Fibroblast of skin of right biceps (primary cell): ENCODE results near the gene RANBP17.
"Not testable (repeated sequence)": the region's sequence is repeated elsewhere in the genome, so short reads cannot be mapped to it uniquely, and the experiment has no call there.

Experiments
- DNase-seq: peaks from one replicate; pipeline ENCODE4 v3.0.0-alpha.2; 2013

Gene RANBP17

DNA sequence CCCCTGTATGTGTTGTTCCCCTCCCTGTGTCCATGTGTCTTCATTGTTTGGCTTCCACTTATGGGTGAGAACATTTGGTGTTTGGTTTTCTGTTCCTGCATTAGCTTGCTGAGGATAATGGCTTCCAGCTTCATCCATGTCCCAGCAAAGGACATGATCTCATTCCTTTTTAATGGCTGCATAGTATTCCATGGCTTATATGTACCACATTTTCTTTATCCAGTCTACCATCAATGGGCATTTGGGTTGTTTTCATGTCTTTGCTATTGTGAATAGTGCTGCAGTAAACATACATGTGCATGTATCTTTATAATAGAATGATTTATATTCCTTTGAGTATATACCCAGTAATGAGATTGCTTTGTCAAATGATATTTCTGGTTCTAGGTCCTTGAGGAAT is 8.6 kb downstream of the RANBP17 start:
- DNase-seq: not testable (repeated sequence)

- no peak for DNase-seq
These were observed 12.2 kb downstream of the RANBP17 start for GRCh38 chr5:170874017-170874416.

DNA sequence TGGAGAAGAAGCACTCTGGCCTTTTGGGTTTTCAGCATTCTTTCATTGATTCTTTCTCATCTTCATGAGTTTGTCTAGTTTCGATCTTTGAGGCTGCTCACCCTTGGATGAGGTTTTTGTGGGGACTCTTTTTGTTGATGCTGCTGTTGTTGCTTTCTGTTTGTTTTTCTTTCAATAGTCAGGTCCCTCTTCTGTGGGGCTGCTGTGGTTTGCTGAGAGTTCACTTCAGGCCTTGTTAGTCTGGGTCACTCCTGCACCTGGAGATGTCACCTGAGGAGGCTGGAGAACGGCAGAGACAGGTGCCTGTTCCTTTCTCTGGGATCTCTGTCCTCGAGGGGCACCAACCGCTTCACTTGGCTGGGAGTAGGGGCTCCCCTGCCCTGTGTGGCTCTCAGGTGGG is 14.0 kb downstream of the RANBP17 start:
- no peak for DNase-seq

DNA sequence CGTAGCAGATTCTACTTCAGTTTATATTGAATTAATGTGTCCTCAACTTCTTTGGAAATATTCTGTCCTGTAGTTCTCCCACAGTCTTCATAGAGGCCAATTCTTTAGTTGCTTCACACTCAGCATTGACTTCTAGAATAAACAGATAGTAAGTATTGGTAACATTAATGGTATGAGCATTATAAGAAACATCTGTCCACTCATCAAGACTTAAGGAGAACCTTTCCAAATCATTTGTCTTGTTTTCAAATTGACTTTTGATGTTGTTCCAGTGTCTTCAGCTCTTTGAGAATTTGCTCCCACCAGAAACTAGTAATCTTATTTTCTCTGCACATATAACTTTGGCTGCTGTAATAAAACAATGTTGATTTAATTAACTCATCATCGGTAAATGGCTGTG is 18.3 kb downstream of the RANBP17 start:
- no peak for DNase-seq

DNA sequence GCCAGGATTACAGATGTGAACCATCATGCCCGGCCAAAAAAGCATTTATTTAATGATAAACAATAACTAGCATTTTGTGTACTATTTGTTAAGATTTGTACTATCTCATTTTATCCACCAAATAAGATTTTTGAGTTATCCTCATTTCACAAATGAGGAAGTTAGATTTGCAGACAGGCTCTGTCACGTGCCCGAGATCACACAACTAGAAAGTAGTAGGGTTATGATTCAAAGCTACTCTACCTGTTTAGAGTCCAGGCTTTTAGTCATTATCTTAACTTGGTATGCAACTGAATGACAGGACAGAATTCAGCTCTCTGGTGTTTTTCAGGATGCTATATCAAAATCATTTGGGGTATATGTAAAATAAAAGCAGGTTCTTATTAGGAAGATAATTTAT is 20.5 kb downstream of the RANBP17 start:
- DNase-seq: no peak

GRCh38 chr5:170885256-170885655 is 23.4 kb downstream of the RANBP17 start:
- peak; percentile 38 for DNase-seq

DNA sequence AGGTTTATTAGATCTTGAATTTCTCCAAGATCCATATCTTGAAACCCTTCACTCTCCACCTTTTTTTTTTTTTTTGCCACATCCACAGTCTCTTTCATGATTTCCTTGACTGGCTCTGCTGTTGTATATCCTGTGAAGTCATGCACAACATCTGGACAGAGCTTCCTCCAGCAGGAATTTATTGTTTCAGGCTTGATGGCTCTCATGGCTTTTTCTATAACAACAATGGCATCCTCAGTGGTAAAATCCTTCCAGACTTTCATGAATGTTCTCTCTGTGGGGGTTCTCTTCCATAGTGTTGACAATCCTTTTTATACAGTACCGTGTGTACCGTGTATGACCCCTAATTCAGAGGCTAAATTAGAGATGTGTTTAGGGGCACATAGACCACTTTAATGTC is 24.0 kb downstream of the RANBP17 start:
- DNase-seq: peak; percentile 4

- no peak for DNase-seq
These were observed 24.5 kb downstream of the RANBP17 start for GRCh38 chr5:170886210-170886894.

DNA sequence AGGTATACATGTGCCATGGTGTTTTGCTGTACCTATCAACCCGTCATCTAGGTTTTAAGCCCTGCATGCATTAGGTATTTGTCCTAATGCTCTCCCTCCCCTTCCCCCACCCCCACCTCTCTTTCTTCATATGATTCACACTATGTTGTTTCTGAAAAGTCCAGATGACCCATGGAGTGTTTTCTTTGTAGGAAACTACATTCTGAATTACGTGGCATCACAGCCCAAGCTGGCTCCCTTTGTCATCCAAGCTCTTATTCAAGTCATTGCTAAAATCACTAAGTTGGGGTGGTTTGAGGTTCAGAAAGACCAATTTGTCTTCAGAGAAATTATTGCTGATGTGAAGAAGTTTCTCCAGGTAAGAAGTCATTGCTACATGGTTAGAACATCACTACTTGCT is 30.4 kb downstream of the RANBP17 start:
- DNase-seq: peak; percentile 34

GRCh38 chr5:170894665-170895064 is 32.8 kb downstream of the RANBP17 start:
- no peak for DNase-seq

- DNase-seq: peak; percentile 23
These were observed 35.0 kb downstream of the RANBP17 start for GRCh38 chr5:170896779-170897178.

DNA sequence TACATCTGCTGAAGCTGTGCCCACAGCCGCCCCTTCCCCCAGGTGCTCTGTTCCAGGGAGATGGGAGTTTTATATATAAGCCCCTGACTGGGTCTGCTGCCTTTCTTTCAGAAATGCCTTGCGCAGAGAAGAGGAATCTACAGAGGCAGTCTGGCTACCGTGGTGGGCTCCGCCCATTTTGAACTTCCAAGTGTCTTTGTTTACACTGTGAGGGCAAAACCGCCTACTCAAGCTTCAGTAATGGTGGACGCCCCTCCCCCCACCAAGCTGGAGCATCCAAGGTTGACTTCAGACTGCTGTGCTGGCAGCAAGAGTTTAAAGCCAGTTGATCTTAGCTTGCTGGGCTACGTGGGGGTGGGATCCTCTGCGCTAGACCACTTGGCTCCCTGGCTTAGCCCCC is 41.3 kb downstream of the RANBP17 start:
- no peak for DNase-seq

DNA sequence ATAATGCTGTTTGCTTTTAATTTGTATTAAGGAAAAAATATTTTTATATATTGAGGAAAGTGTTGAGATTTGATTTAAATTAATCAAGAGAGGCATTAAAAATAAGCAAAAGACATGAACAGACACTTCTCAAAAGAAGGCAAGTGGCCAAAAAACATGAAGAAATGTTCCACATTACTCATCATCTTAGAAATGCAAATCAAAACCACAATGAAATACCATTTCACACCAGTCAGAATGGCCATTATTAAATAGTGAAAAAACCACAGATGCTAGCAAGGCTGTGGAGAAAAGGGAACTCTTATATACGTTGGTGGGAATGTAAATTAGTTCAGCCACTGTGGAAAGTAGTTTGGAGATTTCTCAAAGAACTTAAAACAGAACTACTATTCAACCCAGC is 45.9 kb downstream of the RANBP17 start:
- DNase-seq: peak; percentile 82

DNA sequence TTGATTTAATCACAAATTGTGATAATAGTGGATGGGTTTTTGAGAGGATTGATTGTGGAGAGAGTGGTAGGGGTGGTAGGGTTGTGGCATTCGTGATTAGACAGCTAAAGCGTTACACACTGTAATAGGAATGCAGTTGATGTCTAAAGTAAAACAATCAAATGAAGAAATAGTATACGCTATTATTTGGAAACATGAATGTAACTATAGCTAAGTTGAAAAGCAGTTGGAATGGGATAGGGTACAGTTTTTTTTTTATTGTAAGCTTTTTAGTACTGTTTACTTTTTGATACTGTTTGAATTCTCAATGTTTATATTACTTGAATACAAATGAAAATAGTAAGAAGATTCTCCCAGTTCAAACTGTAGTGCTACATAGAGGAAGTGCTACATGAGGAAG is 51.8 kb downstream of the RANBP17 start:
- no peak for DNase-seq

GRCh38 chr5:170917113-170917512 is 55.3 kb downstream of the RANBP17 start:
- DNase-seq: no peak

DNA sequence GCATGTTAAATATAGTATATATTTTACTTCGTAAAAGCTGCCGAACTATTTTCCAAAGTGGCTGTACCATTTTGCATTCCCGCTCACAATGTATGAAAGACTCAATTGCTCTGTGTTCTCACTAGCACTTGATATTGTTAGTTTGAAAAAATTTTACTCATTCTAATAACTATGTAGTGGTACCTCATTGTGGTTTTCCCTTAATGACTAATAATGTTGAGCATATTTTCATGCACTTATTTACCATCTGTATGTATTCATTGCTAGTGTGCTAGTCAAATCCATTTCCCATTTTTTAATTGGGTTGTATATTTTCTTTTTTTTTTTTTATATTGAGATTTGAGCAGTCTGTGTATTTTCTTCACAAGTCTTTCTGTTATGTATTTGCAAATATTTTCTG is 58.4 kb downstream of the RANBP17 start:
- DNase-seq: peak; percentile 2

- not testable (repeated sequence) for DNase-seq
These were observed 60.5 kb downstream of the RANBP17 start for GRCh38 chr5:170922331-170922730.

- no peak for DNase-seq
These were observed 62.2 kb downstream of the RANBP17 start for GRCh38 chr5:170923910-170924620.

GRCh38 chr5:170935534-170936218 is 73.9 kb downstream of the RANBP17 start:
- not testable (repeated sequence) for DNase-seq

DNA sequence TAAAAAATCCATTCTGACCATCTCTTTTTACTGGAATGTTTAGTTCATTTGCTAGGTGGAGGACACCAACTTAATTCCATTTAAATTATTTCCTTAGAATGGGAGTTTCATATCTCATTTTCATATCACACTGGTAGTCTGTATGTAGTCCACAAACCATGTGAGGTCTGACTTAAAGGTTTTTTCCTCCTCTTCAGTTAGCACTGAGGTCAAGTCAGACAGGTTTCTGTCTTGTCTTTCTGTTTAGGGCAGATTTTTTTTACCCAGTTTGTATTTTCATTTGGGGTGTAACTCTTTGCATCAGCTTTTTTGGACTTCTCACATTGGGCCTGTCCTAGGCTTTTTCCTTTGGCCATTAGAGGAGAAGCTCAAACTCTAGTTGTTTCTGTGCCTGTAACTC is 75.3 kb downstream of the RANBP17 start:
- DNase-seq: no peak

DNA sequence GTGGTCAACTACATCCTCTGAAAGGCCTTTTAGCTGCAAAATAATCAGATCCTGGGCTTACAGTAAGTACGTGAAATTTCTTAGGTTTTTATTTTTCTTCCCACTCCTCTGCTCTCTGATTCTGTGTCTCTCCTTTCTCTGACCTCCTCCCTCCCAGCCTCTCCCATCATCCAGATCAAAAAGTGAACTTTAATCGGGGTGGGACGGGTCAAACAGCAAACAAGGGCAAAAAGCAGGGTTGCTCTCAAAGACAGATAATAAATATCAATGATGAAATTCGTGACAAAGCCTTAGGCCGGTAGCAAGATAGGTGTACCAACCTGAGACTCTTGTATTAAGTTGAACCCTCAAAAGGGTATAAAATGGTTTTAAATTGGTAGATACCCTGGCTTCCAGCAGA is 76.1 kb downstream of the RANBP17 start:
- no peak for DNase-seq

DNA sequence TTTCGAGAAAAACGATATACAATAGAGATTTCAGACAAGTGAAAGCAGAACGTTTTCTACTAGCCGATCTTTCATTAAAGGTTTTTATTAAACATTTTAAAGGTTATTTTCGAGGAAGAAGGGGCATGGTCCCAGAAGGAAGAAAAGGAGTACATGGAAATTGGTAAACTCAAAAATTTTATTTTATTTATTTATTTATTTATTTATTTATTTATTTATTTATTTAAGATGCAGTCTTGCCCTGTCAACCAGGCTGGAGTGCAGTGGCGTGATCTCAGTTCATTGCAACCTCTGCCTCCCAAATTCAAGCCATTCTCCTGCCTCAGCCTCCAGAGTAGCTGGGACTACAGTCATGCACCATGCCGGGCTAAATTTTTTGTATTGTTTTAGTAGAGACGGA is 77.4 kb downstream of the RANBP17 start:
- no peak for DNase-seq

- DNase-seq: no peak
These were observed 80.0 kb downstream of the RANBP17 start for GRCh38 chr5:170941788-170942187.

DNA sequence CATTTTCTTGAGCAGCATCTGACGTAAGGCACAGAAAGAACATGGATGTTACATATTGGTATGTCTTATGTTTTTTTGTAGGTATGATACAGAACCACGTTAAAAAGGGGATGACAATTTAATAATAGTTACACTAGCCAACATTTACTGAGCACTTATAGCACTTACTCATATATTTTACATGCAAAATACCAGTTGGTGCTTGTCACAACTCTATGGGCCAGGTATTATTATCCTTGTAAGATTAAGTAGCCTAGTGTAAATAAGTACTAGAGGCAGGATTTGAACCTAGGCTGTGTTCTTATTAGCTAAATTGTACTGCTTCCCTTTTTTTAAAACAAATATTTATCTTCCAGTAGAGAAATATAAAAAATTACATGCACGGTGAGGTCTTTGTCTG is 83.5 kb downstream of the RANBP17 start:
- DNase-seq: peak; percentile 1
